Epidermal melanocyte (primary cell): ENCODE measurements around the gene PRELID1.
"Not testable (repeated sequence)": the region's sequence is repeated elsewhere in the genome, so short reads cannot be mapped to it uniquely, and the experiment has no call there.

Experiments
- DNase-seq: peaks from one replicate; pipeline ENCODE4 v3.0.0; 2011; ENCODE audit warnings: low spot score; ENCODE audit not compliant: insufficient read length

Gene PRELID1

DNA sequence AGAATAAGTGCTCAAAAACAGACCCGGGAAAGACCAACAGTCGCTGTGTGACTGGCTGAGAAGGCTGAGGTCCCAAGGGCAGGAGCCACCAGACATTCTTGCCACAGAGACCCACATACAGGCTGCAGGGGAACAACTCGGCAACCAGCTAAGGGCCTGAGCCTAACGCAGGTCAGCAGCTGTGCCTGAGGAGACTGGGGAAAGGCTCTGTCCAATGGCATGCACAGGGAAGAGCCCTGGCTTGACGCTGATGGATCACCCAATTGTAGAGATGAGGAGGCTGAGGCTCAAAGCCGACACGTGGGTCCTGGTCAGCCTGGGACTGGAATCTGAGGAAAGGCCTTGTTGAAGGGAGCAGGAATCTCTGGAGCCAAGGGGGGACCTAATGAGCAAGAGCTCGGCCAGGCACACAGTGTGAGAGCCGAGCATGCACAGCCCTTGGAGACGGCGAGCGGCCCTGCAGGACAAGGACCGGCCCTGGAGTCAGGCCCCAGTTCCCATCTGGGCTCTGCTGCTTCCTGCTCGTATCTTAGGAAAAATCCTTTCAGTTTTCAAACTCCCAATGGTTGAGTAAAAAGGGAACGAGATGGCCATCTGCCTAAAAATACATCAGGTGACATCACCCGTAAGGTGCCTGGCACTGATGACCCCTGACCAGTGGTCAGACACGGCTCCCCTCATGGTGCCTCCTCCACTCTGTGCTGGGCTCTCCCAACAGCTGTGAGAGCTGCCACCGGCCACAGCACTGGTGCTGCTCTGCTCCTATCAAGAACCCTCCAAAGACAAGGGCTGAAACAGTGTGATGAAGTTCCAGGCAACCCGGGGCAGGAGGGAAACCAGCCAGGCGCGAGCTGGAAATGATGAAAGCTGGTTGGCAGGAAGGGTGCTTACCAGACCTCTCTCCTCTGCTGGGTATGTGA, 31.4 kb downstream of the PRELID1 start:
- no peak for DNase-seq

DNA sequence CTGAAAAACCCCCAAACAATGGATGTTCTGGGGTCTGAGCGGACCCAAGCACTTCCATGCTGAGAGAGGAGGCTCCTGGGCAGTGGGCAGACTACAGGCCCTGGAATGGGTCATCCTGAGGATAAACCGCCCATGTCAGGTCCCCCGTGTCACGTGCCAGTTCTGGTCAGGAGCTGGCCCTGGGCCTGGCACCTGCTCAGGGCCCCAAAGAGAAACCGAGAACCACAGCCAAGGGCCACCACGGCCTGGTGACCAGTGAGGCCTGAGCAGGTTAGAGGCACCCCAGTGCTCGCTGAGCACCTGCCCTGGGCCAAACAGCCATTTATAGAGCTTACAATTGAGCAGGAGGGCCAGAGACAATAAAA, 32.1 kb downstream of the PRELID1 start:
- no peak for DNase-seq

DNA sequence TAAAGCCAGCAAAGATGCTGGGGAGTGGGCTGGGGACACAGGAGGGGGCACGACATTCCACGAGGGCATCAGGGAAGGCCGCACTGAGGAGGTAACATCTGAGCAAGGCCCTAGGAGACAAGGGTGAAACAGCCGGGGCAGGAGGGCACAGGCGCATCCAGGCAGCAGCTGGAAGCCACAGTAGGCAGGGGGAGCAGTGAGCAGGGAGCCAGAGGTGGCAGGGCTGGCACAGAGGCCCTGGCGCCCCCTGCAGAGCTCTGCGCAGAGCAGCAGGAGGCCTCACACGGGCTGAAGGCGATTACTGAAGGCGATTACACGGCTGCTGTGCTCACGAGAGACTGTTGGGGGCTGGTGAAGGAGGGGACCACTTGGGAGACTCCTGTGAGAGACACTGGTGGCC, 32.5 kb downstream of the PRELID1 start:
- no peak for DNase-seq

DNA sequence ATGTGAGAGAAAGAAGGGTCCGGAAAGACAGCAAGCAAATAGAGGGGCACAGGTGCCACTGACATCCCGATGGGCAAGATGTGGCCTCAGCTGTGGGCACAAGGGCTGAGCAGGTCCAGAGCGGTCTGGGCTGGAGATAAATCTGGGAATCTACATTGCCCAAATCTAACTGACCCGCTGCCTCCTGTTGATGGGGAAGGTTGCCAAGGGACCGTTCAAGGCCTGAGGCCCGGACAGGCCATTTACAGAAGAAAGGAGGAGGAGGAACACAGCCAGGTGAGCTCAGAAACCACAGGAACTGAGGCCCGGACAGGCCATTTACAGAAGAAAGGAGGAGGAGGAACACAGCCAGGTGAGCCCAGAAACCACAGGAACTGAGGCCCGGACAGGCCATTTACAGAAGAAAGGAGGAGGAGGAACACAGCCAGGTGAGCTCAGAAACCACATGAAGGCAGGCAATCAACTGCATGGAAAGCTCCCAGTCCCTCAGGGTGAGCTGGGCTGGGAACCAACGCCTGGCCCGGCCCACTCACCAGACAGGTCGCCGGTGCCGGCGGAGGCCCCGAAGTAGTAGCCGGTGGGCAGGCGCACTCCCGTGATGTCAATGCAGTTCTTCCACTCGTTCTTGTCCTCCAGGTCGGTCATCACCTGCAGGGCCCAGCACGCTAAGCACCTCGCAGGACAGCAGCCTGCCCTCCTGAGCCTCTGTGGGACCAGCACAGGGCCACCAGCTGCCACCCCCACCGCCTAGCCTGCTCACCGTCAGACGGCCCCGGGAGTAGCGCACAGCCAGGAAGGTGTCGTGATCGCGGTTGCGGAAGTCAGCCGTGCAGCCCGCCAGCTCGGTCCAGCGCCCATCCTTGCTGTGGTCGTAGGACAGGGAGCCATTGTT, 33.2 kb downstream of the PRELID1 start:
- DNase-seq, result no peak

DNA sequence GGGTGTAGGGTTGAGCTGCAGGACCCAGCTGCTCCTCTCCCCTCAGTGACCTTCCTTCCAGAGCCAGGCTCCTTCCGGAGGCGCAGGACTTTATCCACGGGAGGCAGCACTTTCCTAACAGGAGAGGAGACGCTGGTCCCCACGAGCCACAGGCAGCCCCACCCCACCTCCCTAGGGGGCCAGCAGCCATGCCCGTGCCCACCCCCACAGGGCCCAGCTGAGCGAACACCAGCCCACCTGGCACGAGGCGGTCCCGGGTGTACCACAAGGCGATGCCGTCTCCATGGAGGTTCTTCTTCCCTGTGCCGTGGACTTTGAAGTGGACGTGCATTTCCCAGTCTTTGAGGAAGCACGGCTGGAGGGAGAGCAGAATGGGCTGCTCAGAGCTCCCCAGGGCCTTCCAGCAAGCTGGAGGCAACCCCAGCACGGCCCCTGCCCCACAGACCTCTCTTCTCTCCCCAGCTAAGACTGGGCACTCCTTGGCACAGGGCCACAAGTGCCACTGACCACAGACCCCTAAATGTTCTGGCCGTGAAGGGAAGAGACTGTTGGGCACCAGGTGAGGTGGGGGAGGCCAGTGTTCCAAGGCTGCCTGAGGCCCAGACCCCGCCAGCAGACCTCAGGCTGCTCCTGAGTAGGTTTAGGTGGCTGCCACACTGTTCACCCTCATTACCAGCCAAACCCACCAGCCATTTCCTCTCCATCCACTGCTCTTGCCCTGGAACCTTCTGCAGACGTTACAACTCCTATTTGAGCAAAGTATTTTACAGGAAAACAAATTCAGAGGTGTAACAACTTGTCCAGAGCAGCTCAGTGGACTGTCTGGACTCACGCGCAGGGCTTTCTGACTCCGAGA, 34.9 kb downstream of the PRELID1 start:
- DNase-seq, result no peak

DNA sequence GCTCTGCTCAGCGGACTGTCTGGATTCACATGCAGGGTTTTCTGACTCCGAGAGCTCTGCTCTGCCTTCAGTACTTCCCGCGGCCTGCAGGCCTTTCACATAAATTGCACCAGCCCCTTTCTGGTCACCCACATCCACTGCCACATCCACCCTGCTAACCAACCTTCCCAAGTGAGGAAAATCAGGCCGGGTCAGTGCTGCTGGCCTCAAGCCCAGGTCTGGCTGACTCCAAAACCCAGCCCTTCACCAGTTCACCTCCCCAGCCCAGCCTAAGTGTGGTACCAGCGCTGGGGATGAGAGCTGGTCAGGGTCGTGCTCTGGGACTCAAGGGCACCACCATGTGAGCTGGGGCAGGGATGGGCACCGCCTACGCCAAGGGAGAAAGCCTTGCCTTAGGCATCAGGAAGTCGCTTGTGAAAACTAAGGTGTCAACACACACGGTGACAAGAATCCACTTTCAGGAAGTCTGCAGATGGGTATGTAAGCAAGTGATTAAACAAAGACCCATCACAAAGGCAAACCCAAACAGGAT, 35.6 kb downstream of the PRELID1 start:
- DNase-seq, result no peak

DNA sequence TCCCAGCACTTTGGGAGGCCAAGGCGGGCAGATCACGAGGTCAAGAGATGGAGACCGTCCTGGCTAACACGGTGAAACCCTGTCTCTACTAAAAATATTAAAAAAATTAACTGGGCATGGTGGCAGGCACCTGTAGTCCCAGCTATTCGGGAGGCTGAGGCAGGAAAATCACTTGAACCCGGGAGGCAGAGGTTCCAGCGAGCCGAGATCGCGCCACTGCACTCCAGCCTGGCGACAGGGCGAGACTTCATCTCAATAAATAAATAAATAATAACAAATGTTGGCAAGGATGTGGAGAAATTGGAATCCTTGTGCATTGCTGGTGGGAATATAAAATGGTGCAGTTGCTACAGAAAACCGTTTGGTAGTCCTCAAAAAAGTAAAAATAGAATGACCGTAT, 39.4 kb downstream of the PRELID1 start:
- DNase-seq, result not testable (repeated sequence)

DNA sequence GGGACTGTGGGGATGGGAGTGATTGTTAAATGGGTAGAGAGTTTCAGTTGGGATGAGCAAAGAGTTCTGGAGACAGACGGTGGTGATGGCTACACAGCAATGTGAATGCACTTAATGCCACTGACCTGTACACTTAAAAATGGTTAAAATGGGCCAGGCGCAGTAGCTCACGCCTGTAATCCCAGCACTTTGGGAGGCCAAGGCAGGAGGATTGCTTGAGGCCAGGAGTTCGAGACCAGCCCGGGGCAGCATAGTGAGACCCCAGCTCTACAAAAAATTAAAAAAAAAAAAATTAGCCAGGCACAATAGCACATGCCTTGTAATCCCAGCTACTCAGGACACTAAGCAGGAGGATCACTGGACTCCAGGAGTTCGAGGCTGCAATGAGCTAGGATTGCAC, 40.2 kb downstream of the PRELID1 start:
- DNase-seq, result no peak

DNA sequence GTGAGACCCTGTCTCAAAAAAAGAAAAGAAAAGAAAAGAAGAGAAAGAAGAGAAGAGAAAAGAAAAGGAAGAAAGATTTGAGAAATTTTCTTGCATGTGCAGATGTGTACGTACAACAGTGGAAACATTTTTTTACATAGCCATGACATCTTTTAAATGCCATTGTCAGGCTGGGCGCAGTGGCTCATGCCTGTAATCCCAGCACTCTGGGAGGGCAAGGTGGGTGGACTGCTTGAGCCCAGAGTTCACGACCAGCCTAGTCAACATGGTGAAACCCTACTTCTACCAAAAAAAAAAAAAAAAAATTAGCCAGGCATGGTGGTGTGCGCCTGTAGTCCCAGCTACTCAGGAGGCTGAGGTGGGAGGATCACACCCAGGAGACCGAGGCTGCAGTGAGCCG, 41.3 kb downstream of the PRELID1 start:
- DNase-seq, result no peak

DNA sequence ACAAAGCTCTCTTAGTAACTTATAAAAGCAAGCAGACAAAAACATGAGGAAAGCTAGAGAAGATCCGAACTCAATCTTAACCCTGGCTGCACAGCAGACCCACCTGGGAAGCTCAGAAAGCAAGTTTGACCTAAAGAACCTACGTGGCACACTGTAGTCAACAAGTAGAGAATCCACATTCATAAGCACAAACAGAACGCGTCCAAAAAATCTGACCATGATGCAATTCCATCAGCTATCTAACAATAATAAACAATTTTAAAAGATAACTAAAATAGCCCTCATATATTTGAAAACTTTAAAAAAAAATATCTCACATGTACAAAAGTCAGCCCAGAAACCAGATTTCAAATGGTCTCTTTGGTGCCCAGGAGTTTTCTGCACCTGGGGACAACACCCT, 43.2 kb downstream of the PRELID1 start:
- DNase-seq, result no peak

DNA sequence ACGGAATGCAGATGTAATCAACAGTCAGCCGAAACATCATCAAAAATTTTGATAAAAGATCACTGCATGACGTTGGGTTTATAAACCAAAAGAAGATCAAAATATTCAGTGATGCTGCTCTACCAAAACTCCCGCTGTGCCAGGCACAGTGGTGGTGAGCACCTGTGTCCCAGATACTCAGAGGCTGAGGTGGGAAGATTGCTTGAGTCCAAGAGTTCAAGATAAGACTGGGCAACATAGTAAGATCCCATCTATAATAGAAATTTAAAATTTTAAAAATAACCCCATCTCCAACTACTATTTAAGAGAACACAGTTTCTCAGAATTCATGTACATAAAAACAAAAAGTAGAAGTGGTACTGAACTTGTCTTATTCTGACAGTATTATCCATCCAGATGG, 44.1 kb downstream of the PRELID1 start:
- DNase-seq, result no peak

DNA sequence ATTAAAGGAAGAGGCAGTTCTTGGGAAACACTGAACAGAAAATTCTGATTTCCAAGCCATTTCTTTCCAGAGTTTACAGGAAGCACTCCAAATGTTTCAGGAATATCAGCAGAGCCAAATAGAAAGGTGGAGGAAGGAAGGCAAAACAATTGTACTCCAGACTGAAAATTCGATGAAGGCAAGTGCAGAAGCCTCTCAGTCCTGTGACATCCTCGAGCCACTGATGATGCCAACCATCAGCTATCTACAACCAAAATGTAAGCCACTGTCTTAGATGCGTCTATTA, 45.7 kb downstream of the PRELID1 start:
- no peak for DNase-seq

DNA sequence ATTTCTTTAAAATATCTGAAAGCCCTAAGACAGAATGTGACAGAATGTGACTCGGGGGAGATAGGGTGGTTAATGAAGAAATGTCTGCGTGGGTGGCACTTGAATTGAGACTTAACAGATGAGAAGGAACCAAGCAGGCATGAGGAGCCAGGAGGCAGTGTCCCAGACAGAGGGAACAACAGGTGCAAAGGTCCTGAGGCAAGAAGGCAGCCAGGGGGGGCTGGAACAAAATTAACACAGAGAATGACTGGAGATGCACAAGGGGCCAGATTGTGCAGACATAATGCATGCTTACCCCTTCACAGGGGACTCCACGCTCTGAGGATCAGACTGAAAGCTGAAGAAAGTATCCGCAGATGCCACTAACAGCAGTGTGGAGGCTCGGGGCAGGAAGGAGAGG, 46.2 kb downstream of the PRELID1 start:
- DNase-seq, result no peak

DNA sequence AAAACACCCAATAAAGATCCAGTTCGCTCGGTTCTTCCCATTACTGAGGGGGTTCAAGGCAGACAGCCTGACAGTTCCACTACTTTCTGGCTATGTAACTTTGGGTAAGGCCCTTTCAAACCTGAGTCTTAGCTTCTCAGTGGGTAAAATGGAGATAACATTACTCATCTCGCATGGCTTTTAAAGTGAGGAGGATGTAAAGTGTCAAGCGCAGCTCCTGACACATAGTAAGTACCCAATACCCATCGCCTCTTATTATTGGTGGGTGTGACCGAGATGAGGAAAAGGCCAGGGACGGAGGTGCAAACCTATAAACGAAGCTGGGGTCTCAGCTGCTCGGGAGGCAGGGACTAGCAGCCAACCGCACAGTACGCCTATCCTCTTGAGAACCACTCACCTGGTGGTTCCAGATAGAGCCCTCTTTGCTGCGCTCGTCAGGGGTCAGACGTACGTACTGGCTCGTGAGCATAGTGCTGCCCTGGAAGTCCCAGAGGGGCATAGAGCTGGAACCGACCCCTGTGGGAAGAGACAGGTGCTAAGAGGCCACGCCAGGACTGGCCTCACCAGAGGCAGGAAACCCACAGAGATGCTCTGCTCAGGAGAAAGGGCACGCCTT, 47.3 kb downstream of the PRELID1 start:
- DNase-seq, result no peak

DNA sequence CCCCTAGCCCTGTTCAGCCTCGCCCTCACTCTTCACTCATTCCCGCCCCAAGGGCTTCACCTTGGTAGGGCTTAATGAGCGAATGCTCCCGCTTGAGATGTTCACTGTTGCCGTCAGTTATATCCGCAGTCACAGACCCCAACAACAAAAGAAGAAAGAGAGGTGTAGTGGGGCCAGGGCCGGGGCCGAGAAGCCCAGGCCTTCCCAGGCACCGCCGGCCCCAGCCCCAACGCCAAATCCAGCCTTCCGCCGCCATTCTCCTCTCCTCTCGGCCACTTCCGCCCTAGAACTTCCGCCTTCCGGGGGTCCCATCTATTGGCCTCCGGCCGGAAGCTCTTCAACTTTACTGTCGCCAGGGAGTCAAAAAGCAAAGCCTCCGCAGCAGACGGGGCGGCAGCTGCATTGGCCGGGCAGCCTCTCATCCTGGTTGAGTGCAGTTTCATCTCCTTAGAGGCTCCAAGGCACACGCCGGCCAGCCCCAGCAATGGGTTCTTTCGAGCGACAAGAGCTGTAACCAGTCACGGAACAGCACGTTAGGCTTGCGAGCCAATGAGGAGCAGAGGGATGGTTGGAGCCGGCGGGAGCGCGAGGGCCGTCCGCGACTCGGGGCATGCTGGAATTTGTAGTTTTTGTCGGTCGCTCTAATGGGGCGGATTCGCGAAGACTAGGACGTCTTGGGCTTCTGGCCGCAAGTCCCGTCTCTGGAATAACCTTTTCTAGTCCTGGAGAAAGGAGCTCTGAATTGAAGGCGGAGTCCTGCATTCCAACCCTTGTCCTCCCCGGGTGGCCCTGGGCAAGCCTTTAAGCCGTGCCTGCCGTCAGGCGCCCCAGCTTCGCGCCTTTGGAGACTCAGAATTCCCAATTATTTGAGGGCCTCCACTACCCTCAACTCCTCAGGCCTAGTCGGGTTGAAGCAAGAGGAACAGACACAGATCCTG, 48.1 kb downstream of the PRELID1 start, which contains the start of gene LMAN2:
TSS of gene LMAN2 (minus strand) at position 277 of the 938 bp plus-strand sequence. CDS start at position 256, 21 bp downstream.
- DNase-seq, result peak; percentile 96

DNA sequence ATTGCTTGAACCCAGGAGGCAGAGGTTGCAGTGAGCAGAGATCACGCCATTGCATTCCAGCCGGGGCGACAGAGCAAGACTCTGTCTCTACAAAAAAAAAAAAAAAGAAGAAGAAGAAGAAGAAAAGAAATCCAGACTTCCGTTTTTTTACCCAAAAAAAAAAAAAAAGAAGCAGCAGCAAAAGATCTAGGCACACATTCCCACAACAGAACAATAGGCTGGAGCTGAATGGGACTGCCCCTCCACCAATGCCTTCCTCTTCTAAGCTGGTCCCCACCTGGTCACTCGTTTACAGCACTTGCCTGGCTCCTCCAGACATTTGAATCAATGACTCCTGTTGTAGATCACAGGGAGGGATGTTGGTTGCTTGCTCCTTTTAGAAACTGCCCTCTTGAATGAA, 49.5 kb downstream of the PRELID1 start:
- DNase-seq, result no peak

DNA sequence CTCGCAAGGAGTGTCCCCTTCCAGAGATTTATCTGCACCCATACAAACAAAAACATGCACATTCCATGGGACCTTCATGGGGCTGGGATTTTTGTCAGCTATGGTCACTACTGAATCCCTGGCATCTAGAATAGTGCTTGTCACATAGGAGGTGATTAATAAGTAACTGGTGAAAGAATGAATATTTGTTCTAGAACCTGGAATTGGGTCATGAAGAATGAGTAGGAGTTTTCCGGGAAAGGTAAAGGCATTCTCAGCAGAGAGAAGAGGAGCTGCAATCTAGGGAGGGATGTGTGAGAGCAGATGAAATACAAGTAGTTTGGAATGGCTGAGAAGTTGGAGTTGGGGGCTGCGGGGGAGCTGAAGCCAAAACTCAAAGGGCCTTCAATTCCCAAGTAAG, 50.7 kb downstream of the PRELID1 start:
- no peak for DNase-seq

DNA sequence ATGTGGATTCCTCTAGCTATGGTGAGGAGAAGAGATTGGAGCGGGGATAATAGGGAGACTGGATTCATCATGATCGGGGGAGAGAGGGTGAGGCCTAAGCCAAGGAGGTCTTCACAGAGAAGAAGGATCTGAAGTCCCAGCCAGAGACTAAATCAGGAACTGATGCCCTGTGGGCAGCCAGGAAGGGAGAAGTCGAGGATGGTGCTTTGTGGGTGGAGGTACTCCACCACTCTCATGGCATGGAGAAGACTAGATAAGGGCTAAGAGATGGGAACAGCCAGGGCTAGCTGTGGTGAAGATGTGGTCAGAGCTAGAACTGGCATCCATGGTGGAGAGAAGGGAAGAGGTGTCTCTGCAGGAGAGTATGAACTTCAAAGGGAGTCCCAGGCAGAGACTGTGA, 51.1 kb downstream of the PRELID1 start:
- no peak for DNase-seq

DNA sequence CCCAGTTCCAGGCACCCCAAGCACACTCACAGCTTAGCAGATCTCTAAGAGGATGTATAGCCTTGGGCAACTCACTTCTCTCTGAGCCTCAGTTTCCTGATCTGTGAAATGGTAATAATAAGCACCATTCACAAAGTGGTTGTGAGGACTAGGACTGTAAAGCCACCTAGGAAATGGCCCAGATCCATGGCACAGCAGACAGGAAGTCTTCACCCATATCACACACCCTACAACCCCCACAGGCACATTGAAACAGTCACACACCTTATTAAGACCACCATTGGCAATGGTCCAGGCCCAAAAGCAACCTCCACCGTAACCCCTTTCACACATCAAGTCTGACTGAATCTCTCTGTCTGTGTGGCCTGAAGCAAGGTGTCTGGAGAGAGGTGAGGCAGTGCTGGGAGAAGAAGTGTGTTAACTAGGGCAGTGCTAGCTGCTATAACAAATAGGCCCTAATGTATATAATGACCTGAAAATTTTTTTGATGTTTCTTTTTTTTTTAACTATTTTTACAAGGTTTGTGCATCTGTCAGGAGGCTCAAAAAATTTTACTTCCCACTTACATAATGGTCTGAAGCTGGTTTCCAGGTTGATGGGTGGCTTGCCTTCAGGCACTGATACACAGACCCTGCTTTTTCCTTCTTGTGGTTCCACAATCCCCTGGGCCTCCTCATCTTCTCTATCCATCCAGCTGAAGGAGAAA, 51.7 kb downstream of the PRELID1 start:
- no peak for DNase-seq
